HG02610 (cell line): ENCODE results near the gene GLRX3.
"Not testable (repeated sequence)": the region's sequence is repeated elsewhere in the genome, so short reads cannot be mapped to it uniquely, and the experiment has no call there.

Source experiments
- ATAC-seq: cut with Tn5 transposase; IDR thresholded peaks from one replicate; pipeline ENCODE4 v1.9.1; 2021; ENCODE audit warnings: mild to moderate bottlenecking, moderate library complexity; ENCODE audit not compliant: unreplicated experiment

The GLRX3 gene

GRCh38 chr10:130188195-130189175 lies 52.3 kb downstream of the GLRX3 start:
- ATAC-seq, result no peak

- ATAC-seq, result no peak
These were observed 53.4 kb downstream of the GLRX3 start for GRCh38 chr10:130189608-130190054.

- peak; percentile 81 for ATAC-seq
These were observed 54.0 kb downstream of the GLRX3 start for GRCh38 chr10:130190055-130190736.

GRCh38 chr10:130190737-130191115 lies 54.5 kb downstream of the GLRX3 start:
- ATAC-seq, result no peak

- ATAC-seq, result no peak
These were observed 55.2 kb downstream of the GLRX3 start for GRCh38 chr10:130191380-130191779.

GRCh38 chr10:130192276-130192848 lies 56.2 kb downstream of the GLRX3 start:
- ATAC-seq, result no peak

GRCh38 chr10:130193033-130193432 lies 56.8 kb downstream of the GLRX3 start:
- ATAC-seq, result no peak

GRCh38 chr10:130193493-130194193 lies 57.5 kb downstream of the GLRX3 start:
- ATAC-seq, result no peak

GRCh38 chr10:130194194-130194990 lies 58.2 kb downstream of the GLRX3 start:
- ATAC-seq, result no peak

- no peak for ATAC-seq
These were observed 58.9 kb downstream of the GLRX3 start for GRCh38 chr10:130194991-130195645.

- ATAC-seq, result no peak
These were observed 59.6 kb downstream of the GLRX3 start for GRCh38 chr10:130195746-130196294.

- ATAC-seq, result no peak
These were observed 60.6 kb downstream of the GLRX3 start for GRCh38 chr10:130196511-130197487.

- no peak for ATAC-seq
These were observed 62.5 kb downstream of the GLRX3 start for GRCh38 chr10:130198651-130199050.

- ATAC-seq, result no peak
These were observed 64.2 kb downstream of the GLRX3 start for GRCh38 chr10:130200179-130201042.

- ATAC-seq, result no peak
These were observed 64.8 kb downstream of the GLRX3 start for GRCh38 chr10:130201043-130201380.

GRCh38 chr10:130202150-130202549 lies 66.0 kb downstream of the GLRX3 start:
- ATAC-seq, result not testable (repeated sequence)

GRCh38 chr10:130202984-130203621 lies 66.9 kb downstream of the GLRX3 start:
- no peak for ATAC-seq
